Liver (tissue), 9 donors: ENCODE data around the gene PPID. TPM values are rescaled to one million over a fixed set of nuclear protein-coding genes. Genes with fewer than 3 reads are reported as not detected.

Experiments used
- DNase-seq: peaks from one replicate; pipeline ENCODE4 v3.0.0-alpha.2; 2017; ENCODE audit warnings: low spot score
- H3K27ac ChIP-seq, 2 donors: one replicate each; pipeline ENCODE4 v1.7.0; 2013; ENCODE audit warnings: inconsistent platforms in 2 of 2, low read length in 2 of 2, control low read depth in 1 of 2, low read depth in 1 of 2, mild to moderate bottlenecking in 1 of 2
- H3K27me3 ChIP-seq, 4 donors: one replicate each; pipeline versions ENCODE4 v1.6.1 to v1.7.0; 2013; ENCODE audit warnings: low read length in 3 of 4, inconsistent platforms in 1 of 4, mild to moderate bottlenecking in 1 of 4, moderate library complexity in 1 of 4; ENCODE audit not compliant: control insufficient read depth in 4 of 4, insufficient read depth in 4 of 4
- H3K36me3 ChIP-seq, 4 donors: one replicate each; pipeline versions ENCODE4 v1.6.1 to v1.7.0; 2013; ENCODE audit warnings: low read length in 3 of 4, mild to moderate bottlenecking in 3 of 4, low read depth in 1 of 4, moderate library complexity in 1 of 4; ENCODE audit not compliant: control insufficient read depth in 4 of 4, insufficient read depth in 3 of 4
- H3K4me1 ChIP-seq, 4 donors: one replicate each; pipeline versions ENCODE4 v1.6.1 to v1.7.0; 2013; ENCODE audit warnings: low read length in 3 of 4, mild to moderate bottlenecking in 3 of 4, moderate library complexity in 1 of 4; ENCODE audit not compliant: control insufficient read depth in 4 of 4, insufficient read depth in 4 of 4
- H3K4me3 ChIP-seq, 3 donors: one replicate each; pipeline versions ENCODE4 v1.6.1 to v1.7.0; 2013; ENCODE audit warnings: low read length in 3 of 3, control low read depth in 1 of 3, low read depth in 1 of 3, mild to moderate bottlenecking in 1 of 3
- H3K9ac ChIP-seq, 2 donors: one replicate each; pipeline ENCODE4 v1.7.0; 2013; ENCODE audit warnings: low read length in 2 of 2, mild to moderate bottlenecking in 2 of 2, moderate library complexity in 2 of 2, control low read depth in 1 of 2, low read depth in 1 of 2
- H3K9me3 ChIP-seq, 4 donors: one replicate each; pipeline versions ENCODE4 v1.6.1 to v1.7.0; 2013; ENCODE audit warnings: low read length in 3 of 4; ENCODE audit not compliant: control insufficient read depth in 4 of 4
- FOXA1 ChIP-seq: IDR thresholded peaks from 2 replicates; pipeline ENCODE4 v1.6.1; 2016; ENCODE audit warnings: antibody characterized with exemption
- FOXA2 ChIP-seq: IDR thresholded peaks from 2 replicates; pipeline ENCODE4 v1.6.1; 2016; ENCODE audit warnings: antibody characterized with exemption
- GABPA ChIP-seq, 2 donors: IDR thresholded peaks in 1 of 2; conservative IDR thresholded peaks in 1 of 2; 2 replicates each; pipeline ENCODE4 v1.6.1; 2016; ENCODE audit warnings: antibody characterized with exemption in 2 of 2, mild to moderate bottlenecking in 1 of 2, moderate library complexity in 1 of 2
- HNF4A ChIP-seq, 2 donors: conservative IDR thresholded peaks; 2 replicates each; pipeline ENCODE4 v1.6.1; 2016; ENCODE audit warnings: antibody characterized with exemption in 2 of 2, mild to moderate bottlenecking in 2 of 2
- NR2F2 ChIP-seq: IDR thresholded peaks from 2 replicates; pipeline ENCODE4 v1.6.1; 2016; ENCODE audit warnings: antibody characterized with exemption
- RAD21 ChIP-seq, 2 donors: IDR thresholded peaks; 2 replicates each; pipeline ENCODE4 v1.6.1; 2016; ENCODE audit warnings: antibody characterized with exemption in 2 of 2, mild to moderate bottlenecking in 2 of 2
- RXRA ChIP-seq, 2 donors: IDR thresholded peaks; 2 replicates each; pipeline ENCODE4 v1.6.1; 2017 to 2018; ENCODE audit warnings: antibody characterized with exemption in 2 of 2, mild to moderate bottlenecking in 1 of 2
- SP1 ChIP-seq: IDR thresholded peaks from 2 replicates; pipeline ENCODE4 v1.6.1; 2018; ENCODE audit warnings: antibody characterized with exemption, mild to moderate bottlenecking
- YY1 ChIP-seq: IDR thresholded peaks from 2 replicates; pipeline ENCODE4 v1.6.1; 2016; ENCODE audit warnings: antibody characterized with exemption, mild to moderate bottlenecking
- WGBS: extraction: QIAGEN DNeasy Blood & Tissue Kit; methylation state at CpG from one replicate; pipeline ENCODE4 v1.1.7; 2013; 5-methylcytosine and 5-hydroxymethylcytosine counted together
- polyA plus RNA-seq, 2 donors: library from polyadenylated mRNA; stranded (reverse) in 1 of 2; unstranded in 1 of 2; fragments of 200-250 nt in 1 of 2; fragments of >200 nt in 1 of 2; fragmentation: Nextera tagmentation in 1 of 2; extraction: Ambion mirVana in 1 of 2; gene quantifications; one replicate each; pipeline versions ENCODE4 v1.2.1 to v1.2.3, GENCODE V29; 2013 to 2015
- total RNA-seq, 2 donors: library from RNA; depleted of rRNA; stranded (reverse); fragments of >200 nt; gene quantifications; one replicate each; pipeline ENCODE4 v1.2.3, GENCODE V29; 2014
- TF ChIP-seq, protein P1 (sequence below): IDR thresholded peaks from 2 replicates; pipeline ENCODE4 v1.6.1; 2016; ENCODE audit warnings: antibody characterized with exemption
- TF ChIP-seq, protein P2 (sequence below): IDR thresholded peaks from 2 replicates; pipeline ENCODE4 v1.6.1; 2016; ENCODE audit warnings: antibody characterized with exemption, mild to moderate bottlenecking
- donor health status: healthy.
- donor health status: healthy.
- donor health status: healthy.
- donor health status: healthy.
- donor health status: healthy.

The PPID gene
- total and polyA plus RNA-seq, 4 donors, result 14.8 to 53.6 (median 15.9) TPM

DNA sequence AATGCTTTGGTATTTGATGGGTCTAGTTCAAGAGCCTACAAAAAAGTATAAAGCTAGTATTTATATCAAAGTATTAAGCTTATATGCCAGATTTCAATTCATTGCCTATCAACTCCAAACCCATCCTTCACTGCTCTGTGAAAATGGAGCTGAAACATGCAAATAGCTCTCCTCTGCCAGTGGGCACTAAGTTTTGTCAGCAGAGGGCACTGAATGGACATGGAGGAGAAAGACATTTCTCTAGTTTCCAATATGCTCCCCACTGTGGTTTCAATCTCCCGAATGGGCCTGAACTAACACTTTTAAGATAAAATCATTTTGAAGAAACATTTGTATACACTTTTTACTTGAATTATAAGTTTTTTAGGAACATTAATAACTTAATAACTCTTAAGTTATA is 12.4 kb downstream of the PPID start:
- Histone ChIP-seq H3K27me3 (no peaks in the 10 kb centered on the region), H3K4me1 (no peaks in the 10 kb centered on the region), H3K36me3 (peaks cover 3 to 74% (median 65%) of the 10 kb centered on the region in 4 donors), H3K27ac (no peak overlapping the region), H3K4me3 (no peak overlapping the region), H3K9ac (no peak overlapping the region), H3K9me3 (no peaks in the 10 kb centered on the region)
- no peak for DNase-seq
- TF ChIP-seq RAD21 (IDR thresholded peaks at IDR 0.05), result peak; percentile 26 to 57
- no peak for TF ChIP-seq SP1
- WGBS, result 80% methylated on average over 1 of the region's 1 CpG

DNA sequence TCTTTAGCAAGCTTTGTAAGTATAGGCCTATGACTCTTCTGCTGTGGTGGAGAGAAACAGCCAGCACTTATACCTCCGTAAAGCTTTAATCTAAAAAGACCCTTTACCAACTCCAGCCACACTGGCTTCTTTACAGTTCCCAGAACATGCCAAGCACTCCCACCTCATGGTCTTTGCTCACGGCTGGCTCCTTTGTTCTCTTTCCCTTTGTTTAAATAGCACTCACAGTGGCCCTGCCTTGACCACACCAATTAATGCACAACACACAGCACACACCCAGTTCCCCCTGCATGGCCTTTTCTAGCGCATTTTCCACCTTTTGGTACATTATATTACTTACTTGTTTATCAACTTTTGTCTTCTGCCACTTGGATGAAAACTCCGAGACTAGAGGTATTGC is 18.9 kb downstream of the PPID start:
- no peak for DNase-seq
- Histone ChIP-seq H3K36me3 (peaks cover 10 to 64% (median 54%) of the 10 kb centered on the region in 4 donors), H3K27me3 (no peaks in the 10 kb centered on the region), H3K4me1 (peaks cover 0 to 1% (median 0%) of the 10 kb centered on the region in 4 donors), H3K9me3 (no peaks in the 10 kb centered on the region), H3K27ac (no peak overlapping the region), H3K4me3 (no peak overlapping the region), H3K9ac (no peak overlapping the region)
- 95% methylated on average over 4 of the region's 4 CpGs for WGBS
- TF ChIP-seq FOXA2 (no peak), YY1 (no peak), NR2F2 (no peak), SP1 (no peak), GABPA (IDR thresholded peaks at IDR 0.05 in 1 of 2, conservative IDR thresholded peaks at IDR 0.05 in 1 of 2) (no peak), RAD21 (IDR thresholded peaks at IDR 0.05) (no peak), RXRA (IDR thresholded peaks at IDR 0.05) (no peak)
- TF ChIP-seq, protein P1, sequence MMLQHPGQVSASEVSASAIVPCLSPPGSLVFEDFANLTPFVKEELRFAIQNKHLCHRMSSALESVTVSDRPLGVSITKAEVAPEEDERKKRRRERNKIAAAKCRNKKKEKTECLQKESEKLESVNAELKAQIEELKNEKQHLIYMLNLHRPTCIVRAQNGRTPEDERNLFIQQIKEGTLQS, result no peak
- TF ChIP-seq, protein P2, sequence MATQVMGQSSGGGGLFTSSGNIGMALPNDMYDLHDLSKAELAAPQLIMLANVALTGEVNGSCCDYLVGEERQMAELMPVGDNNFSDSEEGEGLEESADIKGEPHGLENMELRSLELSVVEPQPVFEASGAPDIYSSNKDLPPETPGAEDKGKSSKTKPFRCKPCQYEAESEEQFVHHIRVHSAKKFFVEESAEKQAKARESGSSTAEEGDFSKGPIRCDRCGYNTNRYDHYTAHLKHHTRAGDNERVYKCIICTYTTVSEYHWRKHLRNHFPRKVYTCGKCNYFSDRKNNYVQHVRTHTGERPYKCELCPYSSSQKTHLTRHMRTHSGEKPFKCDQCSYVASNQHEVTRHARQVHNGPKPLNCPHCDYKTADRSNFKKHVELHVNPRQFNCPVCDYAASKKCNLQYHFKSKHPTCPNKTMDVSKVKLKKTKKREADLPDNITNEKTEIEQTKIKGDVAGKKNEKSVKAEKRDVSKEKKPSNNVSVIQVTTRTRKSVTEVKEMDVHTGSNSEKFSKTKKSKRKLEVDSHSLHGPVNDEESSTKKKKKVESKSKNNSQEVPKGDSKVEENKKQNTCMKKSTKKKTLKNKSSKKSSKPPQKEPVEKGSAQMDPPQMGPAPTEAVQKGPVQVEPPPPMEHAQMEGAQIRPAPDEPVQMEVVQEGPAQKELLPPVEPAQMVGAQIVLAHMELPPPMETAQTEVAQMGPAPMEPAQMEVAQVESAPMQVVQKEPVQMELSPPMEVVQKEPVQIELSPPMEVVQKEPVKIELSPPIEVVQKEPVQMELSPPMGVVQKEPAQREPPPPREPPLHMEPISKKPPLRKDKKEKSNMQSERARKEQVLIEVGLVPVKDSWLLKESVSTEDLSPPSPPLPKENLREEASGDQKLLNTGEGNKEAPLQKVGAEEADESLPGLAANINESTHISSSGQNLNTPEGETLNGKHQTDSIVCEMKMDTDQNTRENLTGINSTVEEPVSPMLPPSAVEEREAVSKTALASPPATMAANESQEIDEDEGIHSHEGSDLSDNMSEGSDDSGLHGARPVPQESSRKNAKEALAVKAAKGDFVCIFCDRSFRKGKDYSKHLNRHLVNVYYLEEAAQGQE, result no peak

DNA sequence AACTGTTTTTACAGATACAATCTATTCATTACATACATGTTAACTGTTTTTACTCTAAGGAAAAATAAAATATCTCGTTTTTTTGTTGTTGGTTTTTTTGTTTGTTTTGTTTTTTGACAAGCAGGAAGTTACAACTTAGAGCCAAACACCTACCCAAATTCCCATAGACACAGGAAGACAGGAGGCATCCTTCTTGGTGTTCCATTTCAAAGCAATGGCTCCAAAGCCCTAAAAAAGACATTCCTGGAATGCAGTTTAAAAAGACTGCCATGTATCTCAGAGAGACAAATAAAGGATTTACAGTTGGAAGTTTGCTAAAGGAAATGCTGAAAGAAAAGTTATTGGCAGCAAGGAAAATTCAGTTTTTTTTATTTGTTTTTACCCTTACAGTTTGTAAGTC is 34.4 kb downstream of the PPID start:
- no peak overlapping the region for H3K4me3 ChIP-seq
- no peaks in the 10 kb centered on the region for H3K9me3 ChIP-seq
- no peak overlapping the region for H3K9ac ChIP-seq
- H3K4me1 ChIP-seq, result no peaks in the 10 kb centered on the region
- 84% methylated on average over 1 of the region's 1 CpG for WGBS
- peaks cover 5 to 51% (median 35%) of the 10 kb centered on the region in 4 donors for H3K36me3 ChIP-seq
- TF ChIP-seq FOXA1 (no peak), HNF4A (conservative IDR thresholded peaks at IDR 0.05) (no peak)
- H3K27me3 ChIP-seq, result no peaks in the 10 kb centered on the region
- DNase-seq, result no peak
- H3K27ac ChIP-seq, result no peak overlapping the region
